ENCODE results near the gene ARHGAP19.

- TF ChIP-seq EZH2 (IDR thresholded peaks at IDR 0.05; ENCODE audit: borderline replicate concordance): no peak
- TF ChIP-seq EZH2phosphoT487 (IDR thresholded peaks at IDR 0.05; ENCODE audit: low read depth, severe bottlenecking, unreplicated experiment): no peak
These were observed 72.1 kb downstream of the ARHGAP19 start for GRCh38 chr10:97220355-97220754.
